Trophoblast cell (in vitro differentiated cells and primary cell): ENCODE results near the gene ZMYM4.

ENCODE experiments used
- DNase-seq, 2 donors: peaks; one replicate each; pipeline ENCODE4 v3.0.0-alpha.2; 2016
- H2AFZ ChIP-seq: 2 replicates; pipeline ENCODE4 v1.6.1; 2013; ENCODE audit warnings: low read length, moderate library complexity, mild to moderate bottlenecking; ENCODE audit not compliant: insufficient read depth, poor library complexity
- H2AK5ac ChIP-seq: 2 replicates; pipeline ENCODE4 v1.6.1; 2013; ENCODE audit warnings: mild to moderate bottlenecking, low read length
- H2BK120ac ChIP-seq: 2 replicates; pipeline ENCODE4 v1.6.1; 2013; ENCODE audit warnings: low read length, mild to moderate bottlenecking, moderate library complexity; ENCODE audit not compliant: insufficient read depth, poor library complexity
- H2BK12ac ChIP-seq: 2 replicates; pipeline ENCODE4 v1.6.1; 2013; ENCODE audit warnings: mild to moderate bottlenecking, low read length, moderate library complexity
- H2BK5ac ChIP-seq: 2 replicates; pipeline ENCODE4 v1.6.1; 2013; ENCODE audit warnings: low read length, low read depth, moderate library complexity, mild to moderate bottlenecking; ENCODE audit not compliant: poor library complexity
- H3K14ac ChIP-seq: 2 replicates; pipeline ENCODE4 v1.6.1; 2013; ENCODE audit warnings: mild to moderate bottlenecking, low read length
- H3K18ac ChIP-seq: 2 replicates; pipeline ENCODE4 v1.6.1; 2013; ENCODE audit warnings: mild to moderate bottlenecking, low read length
- H3K23ac ChIP-seq: 2 replicates; pipeline ENCODE4 v1.6.1; 2013; ENCODE audit warnings: low read length
- H3K27ac ChIP-seq: 2 replicates; pipeline ENCODE4 v1.5.1; 2013; ENCODE audit warnings: low read depth, mild to moderate bottlenecking, inconsistent platforms, low read length, moderate library complexity
- H3K27me3 ChIP-seq: 2 replicates; pipeline ENCODE4 v1.6.1; 2013; ENCODE audit warnings: inconsistent platforms, mild to moderate bottlenecking, low read length, moderate library complexity; ENCODE audit not compliant: insufficient read depth
- H3K36me3 ChIP-seq, 2 experiments: 1 replicate in 1 of 2; 2 replicates in 1 of 2; pipeline ENCODE4 v1.6.1; 2013; ENCODE audit warnings: low read length in 2 of 2, mild to moderate bottlenecking in 2 of 2, moderate library complexity in 1 of 2; ENCODE audit not compliant: insufficient read depth in 2 of 2, control insufficient read depth in 1 of 2
- H3K4ac ChIP-seq: 2 replicates; pipeline ENCODE4 v1.6.1; 2013; ENCODE audit warnings: low read depth, mild to moderate bottlenecking, low read length, moderate library complexity
- H3K4me1 ChIP-seq, 2 experiments: 1 replicate in 1 of 2; 2 replicates in 1 of 2; pipeline ENCODE4 v1.6.1; 2013; ENCODE audit warnings: low read length in 2 of 2, mild to moderate bottlenecking in 2 of 2, moderate library complexity in 1 of 2; ENCODE audit not compliant: insufficient read depth in 2 of 2, control insufficient read depth in 1 of 2
- H3K4me2 ChIP-seq: 2 replicates; pipeline ENCODE4 v1.6.1; 2013; ENCODE audit warnings: inconsistent platforms, mild to moderate bottlenecking, low read length, moderate library complexity
- H3K4me3 ChIP-seq: 2 replicates; pipeline ENCODE4 v1.5.1; 2013; ENCODE audit warnings: mild to moderate bottlenecking, low read depth, low read length, inconsistent platforms
- H3K79me1 ChIP-seq: one replicate; pipeline ENCODE4 v1.6.1; 2013; ENCODE audit warnings: low read length
- H3K79me2 ChIP-seq: 2 replicates; pipeline ENCODE4 v1.6.1; 2013; ENCODE audit warnings: low read length, mild to moderate bottlenecking; ENCODE audit not compliant: control insufficient read depth, insufficient read depth, poor library complexity
- H3K9ac ChIP-seq: 2 replicates; pipeline ENCODE4 v1.6.1; 2013; ENCODE audit warnings: mild to moderate bottlenecking, low read length
- H3K9me3 ChIP-seq: 2 replicates; pipeline ENCODE4 v1.6.1; 2013; ENCODE audit warnings: low read depth, mild to moderate bottlenecking, control low read depth, inconsistent platforms, low read length; ENCODE audit not compliant: insufficient read depth
- H4K12ac ChIP-seq: 2 replicates; pipeline ENCODE4 v1.6.1; 2013; ENCODE audit warnings: low read depth, mild to moderate bottlenecking, low read length, moderate library complexity
- H4K8ac ChIP-seq: 2 replicates; pipeline ENCODE4 v1.6.1; 2013; ENCODE audit warnings: low read depth, mild to moderate bottlenecking, low read length, moderate library complexity
- H4K91ac ChIP-seq: one replicate; pipeline ENCODE4 v1.6.1; 2013; ENCODE audit warnings: low read depth, mild to moderate bottlenecking, low read length, moderate library complexity
- WGBS: extraction: QIAGEN DNeasy Blood & Tissue Kit; methylation state at CpG from one replicate; pipeline ENCODE4 v1.1.7; 2013; ENCODE audit warnings: missing lambda C conversion rate; ENCODE audit not compliant: insufficient read length, insufficient coverage; ENCODE audit errors: extremely low coverage; 5-methylcytosine and 5-hydroxymethylcytosine counted together

Gene ZMYM4

GRCh38 chr1:35287807-35288640 lies 19.5 kb downstream of the ZMYM4 start:
- no peak overlapping the region for H4K8ac ChIP-seq
- H3K79me2 ChIP-seq, result no peaks in the 10 kb centered on the region
- H3K27me3 ChIP-seq, result no peaks in the 10 kb centered on the region
- no peaks in the 10 kb centered on the region for H3K79me1 ChIP-seq
- no peak overlapping the region for H3K14ac ChIP-seq
- no peak overlapping the region for H2AFZ ChIP-seq
- H2BK120ac ChIP-seq, result no peak overlapping the region
- no peak overlapping the region for H4K91ac ChIP-seq
- H3K9me3 ChIP-seq, result no peaks in the 10 kb centered on the region
- H4K12ac ChIP-seq, result no peak overlapping the region
- WGBS, result no CpG with 5 or more reads among the region's 9 CpGs
- no peak for DNase-seq
- H2BK12ac ChIP-seq, result no peak overlapping the region
- H3K18ac ChIP-seq, result no peak overlapping the region
- no peak overlapping the region for H3K4me3 ChIP-seq
- H3K27ac ChIP-seq, result no peak overlapping the region
- H3K4me1 ChIP-seq, result no peaks in the 10 kb centered on the region
- H3K36me3 ChIP-seq, result peaks cover 0 to 2% of the 10 kb centered on the region in 2 experiments
- no peak overlapping the region for H3K4ac ChIP-seq
- H3K23ac ChIP-seq, result no peak overlapping the region
- H2AK5ac ChIP-seq, result no peak overlapping the region
- no peak overlapping the region for H2BK5ac ChIP-seq
- no peak overlapping the region for H3K4me2 ChIP-seq
- no peak overlapping the region for H3K9ac ChIP-seq

GRCh38 chr1:35288761-35289160 lies 20.3 kb downstream of the ZMYM4 start:
- Histone ChIP-seq H2AFZ (no peak overlapping the region), H3K9ac (no peak overlapping the region), H2BK5ac (no peak overlapping the region), H3K27me3 (no peaks in the 10 kb centered on the region), H3K36me3 (peaks cover 0 to 5% of the 10 kb centered on the region in 2 experiments), H2AK5ac (no peak overlapping the region), H4K12ac (no peak overlapping the region), H3K23ac (no peak overlapping the region), H2BK120ac (no peak overlapping the region), H3K27ac (no peak overlapping the region), H3K4me2 (no peak overlapping the region), H3K4me3 (no peak overlapping the region), H3K4ac (no peak overlapping the region), H3K79me1 (no peaks in the 10 kb centered on the region), H3K9me3 (no peaks in the 10 kb centered on the region), H3K14ac (no peak overlapping the region), H4K8ac (no peak overlapping the region), H4K91ac (no peak overlapping the region), H3K18ac (no peak overlapping the region), H2BK12ac (no peak overlapping the region), H3K4me1 (no peaks in the 10 kb centered on the region), H3K79me2 (no peaks in the 10 kb centered on the region)
- DNase-seq, result no peak

- Histone ChIP-seq H3K79me2 (no peaks in the 10 kb centered on the region), H3K4me1 (no peaks in the 10 kb centered on the region), H3K9me3 (no peaks in the 10 kb centered on the region), H3K27me3 (no peaks in the 10 kb centered on the region), H2AFZ (no peak overlapping the region), H2AK5ac (no peak overlapping the region), H2BK5ac (no peak overlapping the region), H2BK12ac (no peak overlapping the region), H4K8ac (no peak overlapping the region), H2BK120ac (no peak overlapping the region), H3K23ac (no peak overlapping the region), H3K4me3 (no peak overlapping the region), H3K9ac (no peak overlapping the region), H4K91ac (no peak overlapping the region), H3K4me2 (no peak overlapping the region), H4K12ac (no peak overlapping the region), H3K4ac (no peak overlapping the region), H3K79me1 (no peaks in the 10 kb centered on the region), H3K18ac (no peak overlapping the region), H3K36me3 (peaks cover 0 to 5% of the 10 kb centered on the region in 2 experiments), H3K27ac (no peak overlapping the region), H3K14ac (no peak overlapping the region)
- DNase-seq, result no peak
- WGBS, result no CpG with 5 or more reads among the region's 2 CpGs
Measured at GRCh38 chr1:35290452-35290851, 21.9 kb downstream of the ZMYM4 start.

GRCh38 chr1:35294809-35295208 lies 26.3 kb downstream of the ZMYM4 start:
- H4K91ac ChIP-seq, result no peak overlapping the region
- H3K27me3 ChIP-seq, result no peaks in the 10 kb centered on the region
- H2BK5ac ChIP-seq, result no peak overlapping the region
- H3K14ac ChIP-seq, result no peak overlapping the region
- no CpG with 5 or more reads among the region's 2 CpGs for WGBS
- H2BK120ac ChIP-seq, result no peak overlapping the region
- no peak overlapping the region for H3K4me3 ChIP-seq
- H3K18ac ChIP-seq, result no peak overlapping the region
- no peak overlapping the region for H4K8ac ChIP-seq
- H2AK5ac ChIP-seq, result no peak overlapping the region
- H3K36me3 ChIP-seq, result peaks cover 5 to 10% of the 10 kb centered on the region in 2 experiments
- no peak overlapping the region for H3K9ac ChIP-seq
- no peak overlapping the region for H4K12ac ChIP-seq
- H3K4ac ChIP-seq, result no peak overlapping the region
- no peak overlapping the region for H2AFZ ChIP-seq
- no peak for DNase-seq
- H3K27ac ChIP-seq, result no peak overlapping the region
- no peaks in the 10 kb centered on the region for H3K9me3 ChIP-seq
- H3K23ac ChIP-seq, result no peak overlapping the region
- H3K79me2 ChIP-seq, result no peaks in the 10 kb centered on the region
- no peak overlapping the region for H3K4me2 ChIP-seq
- no peaks in the 10 kb centered on the region for H3K4me1 ChIP-seq
- H2BK12ac ChIP-seq, result no peak overlapping the region
- H3K79me1 ChIP-seq, result no peaks in the 10 kb centered on the region
